Smooth muscle cell (in vitro differentiated cells): Measurements from ENCODE around the gene SLC22A3. TPM values are rescaled to one million over a fixed set of nuclear protein-coding genes. Genes with fewer than 3 reads are reported as not detected.

ENCODE experiments used
- DNase-seq: peaks from one replicate; lab custom pipeline; 2025; ENCODE audit not compliant: unreplicated experiment; lab: John Stamatoyannopoulos, UW
- H2AFZ ChIP-seq: fragments of 200-600 bp; sonication (generic); 2 replicates; pipeline ENCODE4 v1.6.0; 2016; ENCODE audit warnings: antibody characterized with exemption, low read depth, mild to moderate bottlenecking
- H3F3A ChIP-seq: fragments of 200-600 bp; sonication (generic); 2 replicates; pipeline ENCODE4 v1.6.0; 2017; ENCODE audit warnings: antibody characterized with exemption, low read depth
- H3K27ac ChIP-seq: fragments of 200-600 bp; sonication (generic); 2 replicates; pipeline ENCODE4 v1.5.1; 2016; ENCODE audit warnings: low read depth, mild to moderate bottlenecking
- H3K27me3 ChIP-seq: fragments of 200-600 bp; sonication (generic); 2 replicates; pipeline ENCODE4 v1.6.1; 2016; ENCODE audit warnings: low read depth, mild to moderate bottlenecking
- H3K36me3 ChIP-seq: fragments of 200-600 bp; sonication (generic); 2 replicates; pipeline ENCODE4 v1.5.1; 2016; ENCODE audit warnings: low read depth
- H3K4me1 ChIP-seq: fragments of 200-600 bp; sonication (generic); 2 replicates; pipeline ENCODE4 v1.5.1; 2016; ENCODE audit warnings: low read depth
- H3K4me2 ChIP-seq: fragments of 200-600 bp; sonication (generic); 2 replicates; pipeline ENCODE4 v1.6.0; 2016; ENCODE audit warnings: mild to moderate bottlenecking
- H3K4me3 ChIP-seq: fragments of 200-600 bp; sonication (generic); 2 replicates; pipeline ENCODE4 v1.5.1; 2016; ENCODE audit warnings: mild to moderate bottlenecking
- H3K79me2 ChIP-seq: fragments of 200-600 bp; sonication (generic); 2 replicates; pipeline ENCODE4 v1.6.0; 2016; ENCODE audit warnings: low read depth, mild to moderate bottlenecking
- H3K9ac ChIP-seq: fragments of 200-600 bp; sonication (generic); 2 replicates; pipeline ENCODE4 v1.6.0; 2016; ENCODE audit warnings: low read depth
- H3K9me3 ChIP-seq: fragments of 200-600 bp; sonication (generic); replicated peaks from 2 replicates; pipeline ENCODE4 v1.5.1; 2016; ENCODE audit warnings: low read depth
- H4K20me1 ChIP-seq: fragments of 200-600 bp; sonication (generic); 2 replicates; pipeline ENCODE4 v1.6.0; 2016; ENCODE audit warnings: low read depth
- CTCF ChIP-seq: fragments of 200-600 bp; sonication (generic); IDR thresholded peaks from 2 replicates; pipeline ENCODE4 v1.5.1; 2017; ENCODE audit warnings: borderline replicate concordance, mild to moderate bottlenecking, antibody characterized with exemption; ENCODE audit not compliant: insufficient read depth, poor library complexity, severe bottlenecking
- WGBS: methylation state at CpG from one replicate; pipeline ENCODE4 v1.1.7; 2016; ENCODE audit warnings: low lambda C conversion rate; 5-methylcytosine and 5-hydroxymethylcytosine counted together
- polyA plus RNA-seq: library from polyadenylated mRNA; unstranded; fragments of >200 nt; fragmentation: Nextera tagmentation; extraction: Ambion mirVana; gene quantifications from 2 replicates; pipeline ENCODE4 v1.2.1, GENCODE V29; 2016
- total RNA-seq: library from RNA; depleted of rRNA; stranded (reverse); fragments of >200 nt; gene quantifications from 2 replicates; pipeline ENCODE4 v1.2.3, GENCODE V29; 2014

Gene SLC22A3
- total and polyA plus RNA-seq, 2 experiments from 2014 or later, result 59.5 to 69.5 TPM

- 85% methylated on average over 9 of the region's 9 CpGs for WGBS
- H3K9ac ChIP-seq, result no peak overlapping the region
- H3K27ac ChIP-seq, result no peak overlapping the region
- TF ChIP-seq CTCF, result no peak
- peaks cover 82% of the 10 kb centered on the region for H4K20me1 ChIP-seq
- no peak overlapping the region for H3K4me3 ChIP-seq
- DNase-seq, result no peak
- no peaks in the 10 kb centered on the region for H3K9me3 ChIP-seq
- no peaks in the 10 kb centered on the region for H3K27me3 ChIP-seq
- no peak overlapping the region for H3K4me2 ChIP-seq
- no peaks in the 10 kb centered on the region for H3K36me3 ChIP-seq
- peaks cover 6% of the 10 kb centered on the region for H3F3A ChIP-seq
- peaks cover 100% of the 10 kb centered on the region for H3K79me2 ChIP-seq
- H2AFZ ChIP-seq, result no peak overlapping the region
- no peaks in the 10 kb centered on the region for H3K4me1 ChIP-seq
Measured at GRCh38 chr6:160358225-160359119, 10.3 kb downstream of the SLC22A3 start.

GRCh38 chr6:160360955-160361354, 12.8 kb downstream of the SLC22A3 start:
- H3K27me3 ChIP-seq, result no peaks in the 10 kb centered on the region
- H3K27ac ChIP-seq, result no peak overlapping the region
- H3K79me2 ChIP-seq, result peaks cover 100% of the 10 kb centered on the region
- no peaks in the 10 kb centered on the region for H3K36me3 ChIP-seq
- no peak overlapping the region for H3K4me3 ChIP-seq
- H4K20me1 ChIP-seq, result peaks cover 74% of the 10 kb centered on the region
- H3K4me2 ChIP-seq, result no peak overlapping the region
- H2AFZ ChIP-seq, result no peak overlapping the region
- no peaks in the 10 kb centered on the region for H3K4me1 ChIP-seq
- no peak for DNase-seq
- no peak overlapping the region for H3K9ac ChIP-seq
- no peak for TF ChIP-seq CTCF
- no peaks in the 10 kb centered on the region for H3K9me3 ChIP-seq
- H3F3A ChIP-seq, result peaks cover 6% of the 10 kb centered on the region

GRCh38 chr6:160362556-160362955, 14.4 kb downstream of the SLC22A3 start:
- DNase-seq, result no peak
- H3K4me2 ChIP-seq, result no peak overlapping the region
- H3F3A ChIP-seq, result peaks cover 6% of the 10 kb centered on the region
- H2AFZ ChIP-seq, result no peak overlapping the region
- H3K4me1 ChIP-seq, result no peaks in the 10 kb centered on the region
- H3K9ac ChIP-seq, result no peak overlapping the region
- H4K20me1 ChIP-seq, result peaks cover 61% of the 10 kb centered on the region
- H3K27ac ChIP-seq, result no peak overlapping the region
- H3K9me3 ChIP-seq, result no peaks in the 10 kb centered on the region
- 93% methylated on average over 14 of the region's 28 CpGs for WGBS
- H3K36me3 ChIP-seq, result no peaks in the 10 kb centered on the region
- no peaks in the 10 kb centered on the region for H3K27me3 ChIP-seq
- peaks cover 100% of the 10 kb centered on the region for H3K79me2 ChIP-seq
- no peak for TF ChIP-seq CTCF
- H3K4me3 ChIP-seq, result no peak overlapping the region
